Measurements from ENCODE around the gene PPP1R13L. TPM values are rescaled to one million over a fixed set of nuclear protein-coding genes. Genes with fewer than 3 reads are reported as not detected.

Gene PPP1R13L
- total and polyA plus RNA-seq, 2 experiments from 2014 or later, result 3.9 to 6.4 TPM

DNA sequence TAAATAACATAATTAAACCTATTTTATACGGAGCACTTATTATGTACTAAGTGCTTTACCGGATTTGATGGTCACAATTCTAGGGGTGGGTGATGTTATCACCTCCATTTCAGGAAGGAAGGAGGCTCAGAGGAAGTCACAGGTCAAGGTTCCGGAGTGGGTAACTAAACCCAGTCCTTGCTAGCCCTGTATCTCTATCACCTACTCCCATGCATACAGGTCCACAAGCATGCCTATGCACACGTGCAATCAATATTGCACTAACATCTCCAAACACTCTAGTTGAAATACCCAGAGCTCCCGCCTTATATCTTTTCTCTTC is 45.1 kb upstream of the PPP1R13L start:
- Histone ChIP-seq H3K9ac (peak overlapping the region; percentile 99), H3K4me1 (ENCODE audit: insufficient read depth) (peaks cover 5% of the 10 kb centered on the region), H4K20me1 (ENCODE audit: insufficient read depth) (no peaks in the 10 kb centered on the region), H3K36me3 (ENCODE audit: low read depth) (no peaks in the 10 kb centered on the region), H3K9me3 (ENCODE audit: low read depth) (no peaks in the 10 kb centered on the region), H3K4me3 (peak overlapping the region; percentile 80), H3K27ac (peak overlapping the region; percentile 98), H3F3A (ENCODE audit: insufficient read depth) (peaks cover 18% of the 10 kb centered on the region), H3K79me2 (ENCODE audit: insufficient read depth) (no peaks in the 10 kb centered on the region), H3K27me3 (replicated peaks; ENCODE audit: insufficient read depth) (no peaks in the 10 kb centered on the region), H3K9me2 (ENCODE audit: insufficient read depth) (no peaks in the 10 kb centered on the region), H2AFZ (peak overlapping the region; percentile 61), H3K4me2 (ENCODE audit: unreplicated experiment) (peak overlapping the region; percentile 88)
- 26 to 27% methylated on average over 5 of the region's 5 CpGs for whole genome bisulfite sequencing, 2 experiments (ENCODE audit: low coverage in 1 of 2, low lambda C conversion rate in 2 of 2, missing lambda C conversion rate in 2 of 2)
- TF ChIP-seq EZH2 (IDR thresholded peaks at IDR 0.05; ENCODE audit: insufficient read depth, poor library complexity, severe bottlenecking), result no peak
- no peak for TF ChIP-seq EZH2phosphoT487 (IDR thresholded peaks at IDR 0.05; ENCODE audit: insufficient read depth, low read depth)
- DNase-seq, result no peak
- in situ Hi-C loops (cut with MboI), result no loop called here

DNA sequence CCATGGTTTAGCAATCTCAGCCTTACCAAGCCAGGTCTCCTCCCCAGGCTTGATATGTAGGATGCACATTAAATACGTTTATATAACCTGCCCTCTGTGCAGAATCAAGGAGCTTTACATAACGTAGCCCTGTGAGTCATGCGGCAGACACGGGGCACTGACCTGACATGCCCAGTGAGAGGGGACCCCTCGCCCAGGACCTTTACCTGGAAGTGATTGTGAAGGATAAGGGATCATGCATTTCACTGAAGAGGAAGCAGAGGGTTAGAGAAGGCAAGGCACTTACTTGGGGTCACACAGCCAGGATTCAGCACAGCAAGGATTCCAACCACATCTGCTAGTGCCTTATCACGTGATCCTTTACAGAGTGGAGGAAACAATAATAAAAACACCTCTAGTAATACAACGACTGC is 44.0 kb upstream of the PPP1R13L start:
- no peaks in the 10 kb centered on the region for H3K9me3 ChIP-seq (ENCODE audit: low read depth)
- no peaks in the 10 kb centered on the region for H3K27me3 ChIP-seq (replicated peaks; ENCODE audit: insufficient read depth)
- in situ Hi-C loops (cut with MboI), result no loop called here
- no peaks in the 10 kb centered on the region for H3K9me2 ChIP-seq (ENCODE audit: insufficient read depth)
- no peak overlapping the region for H3K4me2 ChIP-seq (ENCODE audit: unreplicated experiment)
- peak; percentile 27 for DNase-seq
- no peak for TF ChIP-seq EZH2 (IDR thresholded peaks at IDR 0.05; ENCODE audit: insufficient read depth, poor library complexity, severe bottlenecking)
- TF ChIP-seq EZH2phosphoT487 (IDR thresholded peaks at IDR 0.05; ENCODE audit: insufficient read depth, low read depth), result no peak
- H3K4me1 ChIP-seq (ENCODE audit: insufficient read depth), result no peaks in the 10 kb centered on the region
- no peak overlapping the region for H3K27ac ChIP-seq
- no peak overlapping the region for H3K9ac ChIP-seq
- no peaks in the 10 kb centered on the region for H3K79me2 ChIP-seq (ENCODE audit: insufficient read depth)
- no peak overlapping the region for H3K4me3 ChIP-seq
- H4K20me1 ChIP-seq (ENCODE audit: insufficient read depth), result no peaks in the 10 kb centered on the region
- peaks cover 12% of the 10 kb centered on the region for H3F3A ChIP-seq (ENCODE audit: insufficient read depth)
- H3K36me3 ChIP-seq (ENCODE audit: low read depth), result no peaks in the 10 kb centered on the region
- no peak overlapping the region for H2AFZ ChIP-seq
- WGBS, 2 experiments (ENCODE audit: low coverage in 1 of 2, low lambda C conversion rate in 2 of 2, missing lambda C conversion rate in 2 of 2), result 49 to 58% methylated on average over 7 of the region's 7 CpGs

DNA sequence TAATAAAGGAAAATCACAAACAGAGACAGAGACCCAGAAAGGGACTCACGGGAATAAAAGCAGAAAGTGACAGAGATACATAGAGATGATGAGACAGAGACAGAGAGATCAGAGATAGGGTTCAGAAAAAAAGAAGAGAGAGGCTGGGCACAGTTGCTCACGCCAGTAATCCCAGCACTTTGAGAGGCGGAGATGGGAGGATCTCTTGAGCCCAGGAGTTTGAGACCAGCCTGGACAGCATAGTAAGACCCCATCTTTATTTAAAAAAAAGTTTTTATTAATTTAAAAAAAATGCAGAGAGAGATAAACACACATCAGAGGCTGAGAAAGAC is 43.5 kb upstream of the PPP1R13L start:
- Histone ChIP-seq H3K4me3 (no peak overlapping the region), H3K79me2 (ENCODE audit: insufficient read depth) (no peaks in the 10 kb centered on the region), H3K4me2 (ENCODE audit: unreplicated experiment) (no peak overlapping the region), H3K4me1 (ENCODE audit: insufficient read depth) (no peaks in the 10 kb centered on the region), H2AFZ (no peak overlapping the region), H3K9ac (no peak overlapping the region), H4K20me1 (ENCODE audit: insufficient read depth) (no peaks in the 10 kb centered on the region), H3K9me3 (ENCODE audit: low read depth) (no peaks in the 10 kb centered on the region), H3K27me3 (replicated peaks; ENCODE audit: insufficient read depth) (no peaks in the 10 kb centered on the region), H3K36me3 (ENCODE audit: low read depth) (no peaks in the 10 kb centered on the region), H3K27ac (no peak overlapping the region), H3F3A (ENCODE audit: insufficient read depth) (peaks cover 11% of the 10 kb centered on the region), H3K9me2 (ENCODE audit: insufficient read depth) (no peaks in the 10 kb centered on the region)
- WGBS, 2 experiments (ENCODE audit: low coverage in 1 of 2, low lambda C conversion rate in 2 of 2, missing lambda C conversion rate in 2 of 2), result 84 to 94% methylated on average over 3 of the region's 3 CpGs
- in situ Hi-C loops (cut with MboI), result no loop called here
- TF ChIP-seq EZH2phosphoT487 (IDR thresholded peaks at IDR 0.05; ENCODE audit: insufficient read depth, low read depth) (no peak), EZH2 (IDR thresholded peaks at IDR 0.05; ENCODE audit: insufficient read depth, poor library complexity, severe bottlenecking) (no peak)
- DNase-seq, result no peak

DNA sequence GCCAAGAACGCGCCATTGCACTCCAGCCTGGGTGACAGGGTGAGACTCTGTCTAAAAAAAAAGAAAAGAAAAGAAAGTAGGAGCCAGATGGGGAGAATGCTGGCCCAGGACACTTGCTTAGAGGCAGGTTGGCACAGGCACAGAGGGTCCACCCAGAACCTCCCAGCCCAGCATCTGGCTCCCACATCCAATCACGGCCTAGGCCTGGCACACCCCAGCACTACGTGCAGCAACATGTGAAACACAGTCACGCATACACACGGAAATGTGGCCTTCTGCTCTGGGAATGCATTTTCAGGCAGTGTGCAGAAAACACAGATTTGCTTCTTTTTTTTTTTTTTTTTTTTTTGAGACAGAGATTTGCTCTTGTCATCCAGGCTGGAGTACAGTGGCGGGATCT is 42.1 kb upstream of the PPP1R13L start:
- Histone ChIP-seq H3K79me2 (ENCODE audit: insufficient read depth) (no peaks in the 10 kb centered on the region), H3K4me2 (ENCODE audit: unreplicated experiment) (no peak overlapping the region), H2AFZ (no peak overlapping the region), H4K20me1 (ENCODE audit: insufficient read depth) (no peaks in the 10 kb centered on the region), H3K4me1 (ENCODE audit: insufficient read depth) (peaks cover 8% of the 10 kb centered on the region), H3K4me3 (no peak overlapping the region), H3K9me3 (ENCODE audit: low read depth) (no peaks in the 10 kb centered on the region), H3K27me3 (replicated peaks; ENCODE audit: insufficient read depth) (no peaks in the 10 kb centered on the region), H3K36me3 (ENCODE audit: low read depth) (no peaks in the 10 kb centered on the region), H3K27ac (no peak overlapping the region), H3K9ac (no peak overlapping the region), H3K9me2 (ENCODE audit: insufficient read depth) (no peaks in the 10 kb centered on the region), H3F3A (ENCODE audit: insufficient read depth) (peaks cover 20% of the 10 kb centered on the region)
- 47 to 53% methylated on average over 7 of the region's 7 CpGs for WGBS, 2 experiments (ENCODE audit: low coverage in 1 of 2, low lambda C conversion rate in 2 of 2, missing lambda C conversion rate in 2 of 2)
- DNase-seq, result peak; percentile 65
- no peak for TF ChIP-seq EZH2 (IDR thresholded peaks at IDR 0.05; ENCODE audit: insufficient read depth, poor library complexity, severe bottlenecking)
- TF ChIP-seq EZH2phosphoT487 (IDR thresholded peaks at IDR 0.05; ENCODE audit: insufficient read depth, low read depth), result no peak
- in situ Hi-C loops (cut with MboI), result no loop called here

DNA sequence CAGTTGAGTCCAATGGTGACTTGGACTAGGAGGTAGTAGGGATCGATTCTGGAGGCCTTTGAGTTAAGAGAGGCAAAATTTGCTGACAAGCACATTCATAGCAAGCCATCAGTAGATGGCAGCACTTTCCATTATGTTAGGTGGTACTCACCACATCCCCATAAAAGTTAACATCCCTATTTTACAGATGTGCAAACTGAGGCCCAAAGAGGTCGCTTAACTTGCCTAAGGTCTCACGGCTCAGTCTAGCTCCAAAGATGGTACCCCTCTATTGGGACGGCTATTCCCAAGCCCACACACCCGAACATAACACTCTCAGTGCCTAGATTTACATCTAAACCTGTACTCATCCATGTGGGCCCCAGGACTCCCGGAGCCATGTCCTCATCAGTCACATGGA is 41.4 kb upstream of the PPP1R13L start:
- no peak for TF ChIP-seq EZH2phosphoT487 (IDR thresholded peaks at IDR 0.05; ENCODE audit: insufficient read depth, low read depth)
- no peak for TF ChIP-seq EZH2 (IDR thresholded peaks at IDR 0.05; ENCODE audit: insufficient read depth, poor library complexity, severe bottlenecking)
- WGBS, 2 experiments (ENCODE audit: low coverage in 1 of 2, low lambda C conversion rate in 2 of 2, missing lambda C conversion rate in 2 of 2), result 64 to 68% methylated on average over 6 of the region's 6 CpGs
- Histone ChIP-seq H3K9me2 (ENCODE audit: insufficient read depth) (no peaks in the 10 kb centered on the region), H4K20me1 (ENCODE audit: insufficient read depth) (no peaks in the 10 kb centered on the region), H3K4me2 (ENCODE audit: unreplicated experiment) (no peak overlapping the region), H2AFZ (no peak overlapping the region), H3K27ac (no peak overlapping the region), H3K27me3 (replicated peaks; ENCODE audit: insufficient read depth) (no peaks in the 10 kb centered on the region), H3K4me1 (ENCODE audit: insufficient read depth) (peaks cover 8% of the 10 kb centered on the region), H3K4me3 (no peak overlapping the region), H3F3A (ENCODE audit: insufficient read depth) (peaks cover 18% of the 10 kb centered on the region), H3K9me3 (ENCODE audit: low read depth) (no peaks in the 10 kb centered on the region), H3K36me3 (ENCODE audit: low read depth) (no peaks in the 10 kb centered on the region), H3K9ac (no peak overlapping the region), H3K79me2 (ENCODE audit: insufficient read depth) (no peaks in the 10 kb centered on the region)
- in situ Hi-C loops (cut with MboI), result no loop called here
- peak; percentile 66 for DNase-seq

Measured in GM23248 (cell line).